Stimulated activated CD8-positive, alpha-beta memory T cell treated with anti-CD3 and anti-CD28 coated beads, Interleukin-12 subunit alpha, Interleukin-12 subunit beta, amount 100 ng/mL, for 24 hours (primary cell): ENCODE data around the gene UBE2E3.
"Not testable (repeated sequence)": the region's sequence is repeated elsewhere in the genome, so short reads cannot be mapped to it uniquely, and the experiment has no call there.

Experiments
- DNase-seq: peaks from one replicate; pipeline ENCODE4 v3.0.0-alpha.2; 2020; ENCODE audit errors: extremely low read depth

UBE2E3 gene

DNA sequence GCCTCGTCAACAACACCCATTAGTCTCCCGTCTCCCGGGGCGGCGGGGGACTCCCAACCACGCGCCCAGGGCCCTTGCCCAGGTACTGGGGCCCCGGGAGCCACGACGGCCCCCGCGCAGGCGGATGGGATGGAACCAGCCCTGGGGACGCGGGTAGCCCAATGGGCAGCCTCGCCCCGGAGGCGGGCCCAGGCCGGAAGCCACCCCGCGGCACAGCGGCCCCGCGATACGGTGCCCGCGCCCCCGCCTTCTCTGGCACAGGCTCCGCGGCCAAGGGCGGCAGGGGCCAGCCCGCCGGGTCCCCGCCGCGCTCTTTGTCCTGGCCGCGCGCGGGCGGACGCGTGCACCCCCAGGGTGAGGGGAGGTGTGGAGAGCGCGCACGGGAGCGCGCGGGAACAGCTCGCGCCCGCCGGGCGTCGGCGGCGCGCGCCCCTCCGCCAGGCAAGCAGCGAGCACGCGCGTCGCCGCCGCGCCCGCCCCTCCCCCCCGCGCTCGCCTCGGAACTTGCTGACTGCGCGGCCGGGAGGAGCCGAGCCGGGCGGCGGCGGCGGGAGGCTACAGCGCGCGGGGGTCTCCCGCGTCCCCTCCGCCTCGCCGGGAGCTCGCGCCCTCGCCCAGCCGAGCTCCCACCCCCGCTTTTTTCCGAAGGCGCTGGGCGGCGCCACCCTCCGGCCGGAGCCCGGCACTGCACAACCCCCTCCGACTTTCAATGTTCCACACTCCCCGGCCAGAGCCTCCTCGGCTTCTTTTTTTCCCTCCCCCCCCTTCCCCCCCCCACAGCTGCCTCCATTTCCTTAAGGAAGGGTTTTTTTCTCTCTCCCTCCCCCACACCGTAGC, at the start of gene UBE2E3:
TSS of gene UBE2E3 (plus strand) at position 500 of the 837 bp plus-strand sequence. CDS start 1,438 bp downstream, outside the sequence.
- DNase-seq, result peak; percentile 47

- no peak for DNase-seq
Measured at GRCh38 chr2:180931841-180932240, 48.6 kb upstream of the UBE2E3 start.

- no peak for DNase-seq
Measured at GRCh38 chr2:180933332-180933731, 47.1 kb upstream of the UBE2E3 start.

- DNase-seq, result no peak
Measured at GRCh38 chr2:180934911-180935310, 45.5 kb upstream of the UBE2E3 start.

- DNase-seq, result not testable (repeated sequence)
Measured at GRCh38 chr2:180937480-180937879, 42.9 kb upstream of the UBE2E3 start.

DNA sequence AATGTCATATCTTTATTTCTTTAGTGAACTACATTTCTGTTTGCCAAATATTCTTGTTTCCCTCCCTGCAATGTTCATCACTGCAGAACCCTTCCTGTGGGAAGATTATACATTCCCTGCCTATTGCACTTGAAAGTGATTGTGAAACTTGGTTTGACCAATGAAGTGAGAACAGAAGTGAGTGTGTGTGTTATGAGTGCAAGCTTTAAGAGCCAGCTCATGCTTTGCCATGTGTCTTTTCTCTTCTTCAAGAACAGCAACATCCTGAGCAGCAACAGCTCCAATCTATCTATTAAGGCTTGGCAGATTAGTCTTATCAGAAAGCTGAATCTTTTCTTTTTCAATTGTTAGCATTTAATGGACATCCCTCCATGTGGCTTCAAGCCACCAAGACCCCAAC, 42.0 kb upstream of the UBE2E3 start:
- DNase-seq, result no peak

DNA sequence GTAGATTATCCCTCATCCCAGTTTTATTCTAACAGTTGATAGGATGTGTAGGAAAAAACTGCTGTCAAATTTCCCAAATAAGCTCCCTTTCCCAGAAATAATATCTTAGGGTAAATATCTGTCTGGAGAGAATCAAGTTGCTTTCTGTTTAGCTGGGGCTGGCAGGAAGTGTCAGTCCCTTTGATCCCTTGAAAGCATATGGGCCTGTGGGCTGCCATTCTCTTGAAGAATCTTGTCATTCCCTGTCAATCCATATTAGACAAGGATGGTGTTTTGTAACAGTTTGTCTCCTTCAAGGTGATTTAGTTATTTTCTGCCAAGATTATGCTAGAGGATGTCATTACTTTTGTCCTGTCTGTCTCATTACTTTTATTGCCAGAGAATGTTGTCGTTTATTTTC, 37.1 kb upstream of the UBE2E3 start:
- no peak for DNase-seq

DNA sequence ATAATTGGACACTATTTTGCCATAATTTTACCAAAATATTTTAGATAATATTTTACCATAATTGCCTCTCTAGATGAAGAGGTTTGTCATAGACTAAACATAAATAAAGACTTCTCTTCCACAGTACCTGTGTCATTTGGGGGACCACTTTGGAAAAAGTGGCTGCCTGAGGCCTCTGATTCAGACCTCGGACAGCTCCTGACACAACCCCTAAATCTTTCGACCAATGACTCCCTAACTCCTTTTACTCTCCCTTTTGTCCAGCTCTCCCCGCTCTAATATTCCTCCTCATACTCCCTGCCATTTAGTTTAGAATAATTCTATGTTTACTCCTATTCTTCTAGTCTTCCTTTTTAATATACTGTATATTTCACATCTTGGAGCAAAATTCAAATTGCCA, 36.0 kb upstream of the UBE2E3 start:
- DNase-seq, result no peak

GRCh38 chr2:180947208-180947689, 33.2 kb upstream of the UBE2E3 start:
- no peak for DNase-seq

DNA sequence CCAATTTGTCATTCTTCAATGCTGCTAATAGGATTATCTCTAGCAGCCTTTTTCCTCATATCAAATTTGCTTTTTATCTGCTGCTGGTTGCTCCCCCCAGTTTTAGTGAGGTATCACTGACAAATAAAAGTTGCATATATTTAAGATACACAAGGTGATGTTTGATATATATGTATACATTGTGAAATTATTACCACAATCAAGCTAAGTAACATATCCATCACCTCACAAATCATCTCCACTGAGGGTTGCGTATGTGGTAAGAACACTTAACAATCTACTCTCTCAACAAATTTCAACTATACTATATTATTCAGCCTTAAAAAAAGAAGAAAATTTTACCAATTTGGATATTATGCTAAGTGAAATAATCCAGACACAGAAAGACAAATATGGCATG, 30.5 kb upstream of the UBE2E3 start:
- no peak for DNase-seq

- DNase-seq, result no peak
Measured at GRCh38 chr2:180952082-180952481, 28.3 kb upstream of the UBE2E3 start.

- no peak for DNase-seq
Measured at GRCh38 chr2:180952731-180953336, 27.6 kb upstream of the UBE2E3 start.

DNA sequence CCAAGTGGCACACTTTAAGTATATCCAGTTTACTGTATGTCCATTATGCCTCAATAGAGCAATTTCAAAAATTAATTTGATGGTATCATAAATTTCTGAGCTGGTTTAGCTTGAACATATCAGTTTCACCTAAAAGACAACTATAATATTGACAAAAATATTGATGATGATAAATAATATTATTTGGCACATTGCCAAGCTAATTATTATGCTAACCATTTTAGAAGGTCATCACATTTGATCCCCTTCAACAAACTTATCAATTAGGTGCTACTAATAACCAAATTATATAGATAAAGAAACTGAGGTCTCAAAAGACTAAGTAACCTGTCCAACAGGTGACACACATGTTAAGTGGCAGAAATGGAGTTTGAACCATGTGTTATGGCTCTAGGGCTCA, 26.9 kb upstream of the UBE2E3 start:
- DNase-seq, result no peak

GRCh38 chr2:180955101-180955500, 25.3 kb upstream of the UBE2E3 start:
- DNase-seq, result no peak

DNA sequence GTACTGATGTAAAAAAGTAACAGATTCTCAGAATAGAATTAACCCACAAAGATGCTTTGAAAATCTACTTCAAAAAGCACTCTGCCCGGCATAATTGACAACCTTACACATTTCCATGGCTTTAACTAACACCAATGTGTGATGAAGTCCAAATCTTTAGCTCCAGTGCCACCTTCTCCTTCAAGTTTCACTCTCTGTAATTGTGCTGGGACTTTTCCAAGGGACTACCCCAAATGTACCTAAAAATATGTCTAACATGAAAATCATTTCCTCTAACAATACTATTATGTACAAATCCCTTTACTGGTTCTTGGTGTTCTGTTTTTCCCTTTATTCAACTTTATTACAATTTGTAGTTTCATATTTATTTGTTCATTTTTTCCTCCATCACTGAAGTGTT, 20.6 kb upstream of the UBE2E3 start:
- DNase-seq, result no peak

DNA sequence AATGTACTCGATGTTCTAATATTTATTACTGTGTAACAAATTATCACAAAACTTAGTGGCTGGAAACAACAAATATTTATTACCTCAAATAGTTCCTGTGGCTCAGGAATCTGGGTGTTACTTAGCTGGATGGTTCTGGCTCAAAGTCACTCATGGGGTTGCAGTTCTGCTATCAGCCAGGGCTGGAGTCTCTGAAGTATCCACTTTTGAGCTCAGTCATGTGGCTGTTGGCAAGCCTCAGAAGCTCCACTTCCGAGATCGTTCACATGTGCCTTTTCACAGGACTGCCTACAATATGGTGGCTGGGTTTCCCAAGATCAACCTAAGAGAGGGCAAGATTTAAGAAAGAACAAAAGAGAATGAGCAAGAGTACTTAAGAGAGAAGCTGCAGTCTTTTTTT, 19.4 kb upstream of the UBE2E3 start:
- DNase-seq, result no peak

DNA sequence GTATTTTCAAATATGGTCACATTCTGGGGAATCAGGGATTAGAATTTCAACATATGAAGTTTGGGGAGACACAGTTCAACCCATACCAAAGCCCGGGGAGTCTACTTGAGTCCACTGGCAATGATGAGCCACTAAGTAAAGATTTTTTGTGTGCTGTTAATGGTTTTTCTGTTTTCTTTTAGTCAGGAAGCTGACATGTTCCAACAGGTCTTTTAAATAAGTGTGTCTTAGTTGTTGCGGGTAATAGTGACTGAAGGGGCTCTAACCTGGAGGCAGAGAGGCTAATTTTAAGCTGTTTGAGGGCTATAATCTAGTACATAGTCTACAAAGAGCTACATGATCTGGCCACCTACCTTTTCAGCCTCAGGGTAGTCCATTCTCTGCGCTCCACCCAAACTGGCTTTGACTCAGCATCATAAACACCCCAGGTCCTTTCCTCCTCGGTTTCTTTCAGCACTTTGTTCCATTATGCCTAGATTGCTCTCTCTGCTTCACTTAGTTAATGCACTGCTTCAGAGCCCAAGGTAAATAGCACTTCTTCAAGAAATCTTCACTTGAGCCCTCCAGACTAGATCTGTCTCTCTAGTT, 17.6 kb upstream of the UBE2E3 start:
- no peak for DNase-seq

DNA sequence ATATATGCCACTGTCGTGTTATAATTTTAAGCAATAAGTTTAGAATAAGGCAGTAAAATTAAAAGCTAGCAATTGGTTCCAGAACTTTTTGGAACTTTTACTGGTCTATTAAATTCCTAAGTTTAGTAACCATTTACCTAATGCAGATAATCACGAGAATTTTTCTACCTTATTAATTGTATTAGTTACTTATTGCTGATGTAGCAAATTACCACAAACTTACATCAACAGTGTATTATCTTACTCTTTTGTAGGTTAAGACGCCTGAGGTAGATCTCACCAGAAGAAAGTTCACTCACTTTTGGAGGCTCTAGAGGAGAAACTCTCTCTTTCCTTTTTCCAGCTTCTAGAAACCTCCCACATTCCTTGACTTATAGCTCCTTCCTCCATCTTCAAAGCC, 14.0 kb upstream of the UBE2E3 start:
- no peak for DNase-seq

- no peak for DNase-seq
Measured at GRCh38 chr2:180969124-180969523, 11.3 kb upstream of the UBE2E3 start.

DNA sequence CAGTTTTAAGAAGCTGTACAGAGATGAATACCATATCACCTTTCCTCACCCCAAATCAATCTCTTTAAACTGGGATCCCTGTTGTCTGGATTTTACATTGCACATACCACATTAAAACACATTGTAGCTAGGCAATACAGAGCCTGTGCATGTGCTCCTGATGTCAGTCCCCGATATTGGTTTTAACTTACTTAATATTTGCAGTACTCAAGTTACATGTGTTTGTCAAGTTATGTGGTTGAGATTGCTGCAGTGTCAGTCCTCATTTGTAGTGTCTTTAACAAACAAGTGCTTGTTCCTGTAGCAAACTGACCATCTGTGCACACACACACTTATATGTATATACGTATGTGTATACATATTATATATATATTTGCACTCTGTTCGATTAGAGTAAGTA, 10.4 kb upstream of the UBE2E3 start:
- DNase-seq, result no peak

- DNase-seq, result no peak
Measured at GRCh38 chr2:180971811-180972210, 8.6 kb upstream of the UBE2E3 start.

DNA sequence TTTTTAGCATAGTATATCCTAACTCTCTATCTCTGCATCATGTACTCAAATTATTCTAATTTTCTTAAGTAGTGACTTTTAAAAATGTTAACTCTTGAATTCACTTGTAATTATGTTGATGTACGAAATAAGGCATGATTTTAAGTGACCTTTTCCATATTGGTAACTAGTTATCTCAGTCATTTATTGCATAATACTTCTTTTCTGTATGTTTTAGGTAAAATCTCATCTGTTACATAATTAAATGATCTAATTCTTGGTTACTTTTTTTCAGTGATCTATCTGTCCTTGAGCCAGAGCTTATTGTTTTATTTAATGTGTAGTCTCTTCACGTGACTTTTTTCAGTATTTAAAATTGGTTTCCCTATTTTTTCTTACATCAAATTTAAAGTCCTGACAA, 4.8 kb upstream of the UBE2E3 start:
- DNase-seq, result no peak
